Measurements from ENCODE around the gene NPFFR1.

Gene NPFFR1

DNA sequence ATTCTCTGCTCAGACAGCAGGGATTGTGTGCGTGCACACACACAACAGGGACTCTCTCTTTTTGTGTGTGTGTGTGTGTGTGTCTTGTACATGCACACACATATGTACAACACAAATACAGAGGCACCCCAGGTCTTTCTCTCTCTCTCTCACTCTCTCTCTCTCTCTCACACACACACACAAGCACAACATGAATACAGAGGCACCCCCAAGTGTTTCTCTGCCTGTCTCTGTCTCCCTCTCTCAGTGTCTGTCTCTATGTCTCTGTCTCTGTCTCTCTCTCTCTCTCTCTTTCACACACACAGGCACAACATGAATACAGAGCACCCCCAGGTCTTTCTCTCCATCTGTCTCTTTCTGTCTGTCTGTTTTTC, 746 bp downstream of the NPFFR1 start:
- H3K27ac ChIP-seq (replicated peaks; ENCODE audit: low read length): no peak overlapping the region
- no peak overlapping the region for H4K8ac ChIP-seq (ENCODE audit: low read depth, low read length)
- no peak overlapping the region for H3K4ac ChIP-seq (ENCODE audit: low read length)
- H3K4me3 ChIP-seq (ENCODE audit: low read length in 2 of 2): peak overlapping the region in 1 of 2 donors; percentile 78
- H3K27me3 ChIP-seq (ENCODE audit: control insufficient read depth in 3 of 3, insufficient read depth in 3 of 3, low read depth in 1 of 3, low read length in 3 of 3): peaks cover 2 to 76% (median 23%) of the 10 kb centered on the region in 3 experiments
- DNase-seq (ENCODE audit: low spot score): no peak
- no peak overlapping the region for H2BK120ac ChIP-seq (ENCODE audit: low read depth, low read length)
- no CpG with 5 or more reads among the region's 1 CpG for WGBS, 2 donors (ENCODE audit: extremely low coverage in 2 of 2, insufficient read length in 2 of 2, insufficient replicate concordance in 1 of 2)
- peaks cover 2 to 3% of the 10 kb centered on the region in 2 donors for H3K9me3 ChIP-seq (replicated peaks in 1 of 2; ENCODE audit: control insufficient read depth in 2 of 2, insufficient read depth in 1 of 2, low read depth in 1 of 2, low read length in 2 of 2)
- no peak overlapping the region for H2AK5ac ChIP-seq (ENCODE audit: low read depth, low read length)
- no peak overlapping the region for H2AFZ ChIP-seq (ENCODE audit: low read length)
- H3K18ac ChIP-seq (ENCODE audit: low read length): no peak overlapping the region
- H3K4me2 ChIP-seq (ENCODE audit: insufficient read depth, low read length, poor library complexity, severe bottlenecking): no peak overlapping the region
- no peak overlapping the region for H4K91ac ChIP-seq (ENCODE audit: low read depth, low read length, poor library complexity)
- H3K79me1 ChIP-seq (ENCODE audit: low read depth, low read length): no peaks in the 10 kb centered on the region
- H2BK5ac ChIP-seq (ENCODE audit: low read length): no peak overlapping the region
- H3K4me1 ChIP-seq (ENCODE audit: control insufficient read depth in 2 of 2, insufficient read depth in 1 of 2, low read depth in 1 of 2, low read length in 2 of 2): peaks cover 2 to 4% of the 10 kb centered on the region in 2 donors
- no peak overlapping the region for H3K23ac ChIP-seq (ENCODE audit: low read depth, low read length, poor library complexity)
- H3K36me3 ChIP-seq (replicated peaks in 1 of 2; ENCODE audit: control insufficient read depth in 2 of 2, insufficient read depth in 2 of 2, low read length in 2 of 2): no peaks in the 10 kb centered on the region
- H2BK15ac ChIP-seq (ENCODE audit: low read length): no peak overlapping the region
- H3K14ac ChIP-seq (ENCODE audit: low read length): no peak overlapping the region
- no peak overlapping the region for H2BK12ac ChIP-seq (ENCODE audit: low read length)
- H3K9ac ChIP-seq (ENCODE audit: low read depth, low read length, poor library complexity): no peak overlapping the region

DNA sequence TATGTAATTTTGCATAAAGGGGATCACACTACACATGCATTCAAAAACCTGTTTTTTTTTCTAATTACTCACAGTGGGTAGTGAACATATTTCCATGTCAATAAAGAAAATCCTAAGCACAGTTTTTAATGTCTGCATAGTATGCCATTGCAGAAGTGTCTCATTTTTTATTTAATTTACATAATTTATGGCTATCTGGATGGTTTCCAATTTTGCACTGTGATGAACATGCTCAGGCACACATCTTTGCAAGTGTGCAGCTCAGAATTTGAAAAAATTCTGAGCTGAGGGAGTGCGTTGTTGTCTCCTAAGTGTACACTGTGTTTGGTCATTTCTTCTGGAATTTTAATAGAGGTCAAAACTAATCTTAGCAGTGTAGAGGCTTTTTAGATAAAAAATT, 2.2 kb downstream of the NPFFR1 start:
- Histone ChIP-seq H3K4ac (ENCODE audit: low read length) (no peak overlapping the region), H4K8ac (ENCODE audit: low read depth, low read length) (no peak overlapping the region), H2BK120ac (ENCODE audit: low read depth, low read length) (no peak overlapping the region), H3K27ac (replicated peaks; ENCODE audit: low read length) (no peak overlapping the region), H2BK5ac (ENCODE audit: low read length) (no peak overlapping the region), H2BK12ac (ENCODE audit: low read length) (no peak overlapping the region), H3K36me3 (replicated peaks in 1 of 2; ENCODE audit: control insufficient read depth in 2 of 2, insufficient read depth in 2 of 2, low read length in 2 of 2) (no peaks in the 10 kb centered on the region), H2BK15ac (ENCODE audit: low read length) (no peak overlapping the region), H3K4me1 (ENCODE audit: control insufficient read depth in 2 of 2, insufficient read depth in 1 of 2, low read depth in 1 of 2, low read length in 2 of 2) (peaks cover 2 to 4% of the 10 kb centered on the region in 2 donors), H3K18ac (ENCODE audit: low read length) (no peak overlapping the region), H4K91ac (ENCODE audit: low read depth, low read length, poor library complexity) (no peak overlapping the region), H3K79me1 (ENCODE audit: low read depth, low read length) (no peaks in the 10 kb centered on the region), H2AFZ (ENCODE audit: low read length) (no peak overlapping the region), H3K9ac (ENCODE audit: low read depth, low read length, poor library complexity) (no peak overlapping the region), H2AK5ac (ENCODE audit: low read depth, low read length) (no peak overlapping the region), H3K23ac (ENCODE audit: low read depth, low read length, poor library complexity) (no peak overlapping the region), H3K14ac (ENCODE audit: low read length) (no peak overlapping the region), H3K9me3 (replicated peaks in 1 of 2; ENCODE audit: control insufficient read depth in 2 of 2, insufficient read depth in 1 of 2, low read depth in 1 of 2, low read length in 2 of 2) (peaks cover 2 to 3% of the 10 kb centered on the region in 2 donors), H3K4me2 (ENCODE audit: insufficient read depth, low read length, poor library complexity, severe bottlenecking) (no peak overlapping the region), H3K4me3 (ENCODE audit: low read length in 2 of 2) (no peak overlapping the region), H3K27me3 (ENCODE audit: control insufficient read depth in 3 of 3, insufficient read depth in 3 of 3, low read depth in 1 of 3, low read length in 3 of 3) (peaks cover 2 to 75% (median 23%) of the 10 kb centered on the region in 3 experiments)
- no peak for DNase-seq (ENCODE audit: low spot score)
- no CpG with 5 or more reads among the region's 1 CpG for WGBS, 2 donors (ENCODE audit: extremely low coverage in 2 of 2, insufficient read length in 2 of 2, insufficient replicate concordance in 1 of 2)

DNA sequence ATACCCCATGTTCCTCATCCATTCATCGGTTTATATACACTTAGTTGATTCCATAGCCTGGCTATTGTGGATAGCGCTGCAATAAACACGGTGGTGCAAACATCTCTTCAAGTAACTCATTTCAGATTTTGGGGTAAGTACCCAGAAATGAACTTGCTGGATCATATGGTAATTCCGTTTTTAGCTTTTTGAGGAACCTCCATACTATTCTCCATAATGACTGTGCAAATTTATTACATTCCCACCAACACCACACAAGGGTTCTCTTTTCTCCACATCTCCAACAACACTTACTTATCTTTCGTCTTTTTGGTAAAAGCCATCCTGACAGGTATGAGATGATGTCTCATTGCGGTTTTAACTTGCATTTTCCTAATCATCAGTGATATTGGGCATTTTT, 3.7 kb downstream of the NPFFR1 start:
- no peak overlapping the region for H2BK5ac ChIP-seq (ENCODE audit: low read length)
- H2AFZ ChIP-seq (ENCODE audit: low read length): no peak overlapping the region
- no peak overlapping the region for H4K8ac ChIP-seq (ENCODE audit: low read depth, low read length)
- 100% methylated on average over 1 of the region's 6 CpGs; no CpG with 5 or more reads in 1 of the 2 donors for WGBS, 2 donors (ENCODE audit: extremely low coverage in 2 of 2, insufficient read length in 2 of 2, insufficient replicate concordance in 1 of 2)
- no peak overlapping the region for H3K18ac ChIP-seq (ENCODE audit: low read length)
- no peak overlapping the region for H3K9ac ChIP-seq (ENCODE audit: low read depth, low read length, poor library complexity)
- H3K27me3 ChIP-seq (ENCODE audit: control insufficient read depth in 3 of 3, insufficient read depth in 3 of 3, low read depth in 1 of 3, low read length in 3 of 3): peaks cover 2 to 77% (median 21%) of the 10 kb centered on the region in 3 experiments
- H2BK120ac ChIP-seq (ENCODE audit: low read depth, low read length): no peak overlapping the region
- no peak for DNase-seq (ENCODE audit: low spot score)
- no peak overlapping the region for H3K27ac ChIP-seq (replicated peaks; ENCODE audit: low read length)
- no peak overlapping the region for H4K91ac ChIP-seq (ENCODE audit: low read depth, low read length, poor library complexity)
- no peak overlapping the region for H2BK15ac ChIP-seq (ENCODE audit: low read length)
- H3K4me3 ChIP-seq (ENCODE audit: low read length in 2 of 2): no peak overlapping the region
- no peak overlapping the region for H3K23ac ChIP-seq (ENCODE audit: low read depth, low read length, poor library complexity)
- peaks cover 2 to 8% of the 10 kb centered on the region in 2 donors for H3K9me3 ChIP-seq (replicated peaks in 1 of 2; ENCODE audit: control insufficient read depth in 2 of 2, insufficient read depth in 1 of 2, low read depth in 1 of 2, low read length in 2 of 2)
- no peak overlapping the region for H2AK5ac ChIP-seq (ENCODE audit: low read depth, low read length)
- H3K36me3 ChIP-seq (replicated peaks in 1 of 2; ENCODE audit: control insufficient read depth in 2 of 2, insufficient read depth in 2 of 2, low read length in 2 of 2): no peaks in the 10 kb centered on the region
- no peaks in the 10 kb centered on the region for H3K79me1 ChIP-seq (ENCODE audit: low read depth, low read length)
- no peak overlapping the region for H3K4ac ChIP-seq (ENCODE audit: low read length)
- peaks cover 2 to 4% of the 10 kb centered on the region in 2 donors for H3K4me1 ChIP-seq (ENCODE audit: control insufficient read depth in 2 of 2, insufficient read depth in 1 of 2, low read depth in 1 of 2, low read length in 2 of 2)
- H3K4me2 ChIP-seq (ENCODE audit: insufficient read depth, low read length, poor library complexity, severe bottlenecking): no peak overlapping the region
- no peak overlapping the region for H2BK12ac ChIP-seq (ENCODE audit: low read length)
- no peak overlapping the region for H3K14ac ChIP-seq (ENCODE audit: low read length)

DNA sequence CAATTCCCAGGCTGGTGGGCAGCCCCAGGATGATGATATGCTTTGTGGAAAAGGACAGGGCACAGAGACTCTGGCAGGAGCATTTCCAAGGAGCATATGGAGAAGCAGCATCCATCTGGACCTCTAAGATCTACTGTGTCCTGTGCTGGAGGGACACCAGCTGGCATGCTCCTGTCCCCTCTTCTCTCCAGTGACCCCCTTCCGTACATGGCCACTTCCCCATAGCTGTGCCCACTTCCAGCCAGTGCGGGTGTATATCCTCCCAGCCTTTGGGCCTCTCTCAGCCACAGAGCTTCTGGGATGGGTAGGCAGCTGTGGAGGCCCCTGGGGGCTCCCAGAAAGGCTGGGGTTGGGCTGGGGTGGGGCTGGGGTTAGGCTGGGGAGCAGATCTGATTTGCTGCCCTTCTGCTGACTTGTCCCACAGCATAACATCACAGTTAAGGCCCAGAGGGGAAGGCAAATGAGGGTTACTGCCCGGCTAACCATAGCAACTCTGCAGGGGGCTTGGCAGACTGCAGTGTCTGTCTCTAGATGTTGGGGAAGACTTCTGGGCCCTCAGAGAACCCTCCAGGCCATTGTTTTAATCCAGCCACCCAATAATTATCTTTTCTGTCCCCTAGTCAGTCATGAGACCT, 6.3 kb downstream of the NPFFR1 start:
- Histone ChIP-seq H4K91ac (ENCODE audit: low read depth, low read length, poor library complexity) (no peak overlapping the region), H3K4me2 (ENCODE audit: insufficient read depth, low read length, poor library complexity, severe bottlenecking) (no peak overlapping the region), H3K18ac (ENCODE audit: low read length) (no peak overlapping the region), H2BK15ac (ENCODE audit: low read length) (no peak overlapping the region), H3K79me1 (ENCODE audit: low read depth, low read length) (no peaks in the 10 kb centered on the region), H3K9me3 (replicated peaks in 1 of 2; ENCODE audit: control insufficient read depth in 2 of 2, insufficient read depth in 1 of 2, low read depth in 1 of 2, low read length in 2 of 2) (peaks cover 0 to 5% of the 10 kb centered on the region in 2 donors), H3K4me1 (ENCODE audit: control insufficient read depth in 2 of 2, insufficient read depth in 1 of 2, low read depth in 1 of 2, low read length in 2 of 2) (peaks cover 0 to under 1% of the 10 kb centered on the region in 2 donors), H3K4me3 (ENCODE audit: low read length in 2 of 2) (no peak overlapping the region), H2BK5ac (ENCODE audit: low read length) (no peak overlapping the region), H2AK5ac (ENCODE audit: low read depth, low read length) (no peak overlapping the region), H3K9ac (ENCODE audit: low read depth, low read length, poor library complexity) (no peak overlapping the region), H3K27ac (replicated peaks; ENCODE audit: low read length) (no peak overlapping the region), H3K27me3 (ENCODE audit: control insufficient read depth in 3 of 3, insufficient read depth in 3 of 3, low read depth in 1 of 3, low read length in 3 of 3) (peaks cover 0 to 51% (median 1%) of the 10 kb centered on the region in 3 experiments), H4K8ac (ENCODE audit: low read depth, low read length) (no peak overlapping the region), H3K4ac (ENCODE audit: low read length) (no peak overlapping the region), H2BK12ac (ENCODE audit: low read length) (no peak overlapping the region), H2BK120ac (ENCODE audit: low read depth, low read length) (no peak overlapping the region), H3K23ac (ENCODE audit: low read depth, low read length, poor library complexity) (no peak overlapping the region), H3K14ac (ENCODE audit: low read length) (no peak overlapping the region), H3K36me3 (replicated peaks in 1 of 2; ENCODE audit: control insufficient read depth in 2 of 2, insufficient read depth in 2 of 2, low read length in 2 of 2) (no peaks in the 10 kb centered on the region), H2AFZ (ENCODE audit: low read length) (no peak overlapping the region)
- DNase-seq (ENCODE audit: low spot score): no peak
- no CpG with 5 or more reads among the region's 3 CpGs for WGBS, 2 donors (ENCODE audit: extremely low coverage in 2 of 2, insufficient read length in 2 of 2, insufficient replicate concordance in 1 of 2)

Data from neuronal stem cell (in vitro differentiated cells).